Stimulated activated CD4-positive, alpha-beta T cell treated with anti-CD3 and anti-CD28 coated beads, Interleukin-4, amount 100 ng/mL, for 4 hours (primary cell): ENCODE measurements around the gene KIAA1671.
A peak's percentile ranks its signal among the peaks of the same experiment; 100 is the strongest.

ENCODE experiments used
- DNase-seq, 2 experiments: peaks; one replicate each; pipeline ENCODE4 v3.0.0-alpha.2; 2020

KIAA1671 gene

DNA sequence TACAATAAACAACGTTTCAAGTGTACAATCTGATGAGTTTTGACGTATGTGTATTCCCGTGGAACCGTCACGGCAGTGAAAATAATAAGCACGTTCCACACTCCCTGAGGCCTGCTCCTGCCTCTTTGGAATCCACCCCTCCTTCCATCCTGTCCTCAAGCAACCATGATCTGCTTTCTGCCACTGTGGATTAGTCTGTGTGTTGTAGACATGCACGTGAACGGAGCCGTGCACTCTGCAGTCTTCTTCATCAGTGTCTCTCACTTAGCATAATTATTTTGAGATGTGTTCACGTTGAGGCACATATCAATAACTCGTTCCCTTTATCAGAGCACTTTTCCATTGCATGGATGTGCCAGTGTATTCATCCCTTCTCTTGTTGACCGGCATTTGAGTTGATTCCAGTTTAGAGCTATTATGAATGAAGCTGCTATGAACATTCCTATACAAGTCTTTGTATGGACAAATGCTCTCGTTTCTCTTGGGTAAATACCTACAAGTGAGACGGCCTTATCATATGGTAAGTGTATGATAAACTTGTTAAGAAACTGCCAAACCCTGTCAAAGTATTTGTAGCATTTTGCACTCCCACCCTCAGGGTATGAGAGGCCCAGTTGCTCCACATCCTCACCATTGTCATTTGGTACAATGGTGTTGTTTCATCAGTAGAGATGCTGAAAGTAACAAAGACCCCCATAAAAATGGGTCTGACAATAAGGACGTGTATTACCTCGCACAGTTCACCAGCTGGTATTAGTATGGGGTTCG is 144.3 kb downstream of the KIAA1671 start:
- no peak for DNase-seq

DNA sequence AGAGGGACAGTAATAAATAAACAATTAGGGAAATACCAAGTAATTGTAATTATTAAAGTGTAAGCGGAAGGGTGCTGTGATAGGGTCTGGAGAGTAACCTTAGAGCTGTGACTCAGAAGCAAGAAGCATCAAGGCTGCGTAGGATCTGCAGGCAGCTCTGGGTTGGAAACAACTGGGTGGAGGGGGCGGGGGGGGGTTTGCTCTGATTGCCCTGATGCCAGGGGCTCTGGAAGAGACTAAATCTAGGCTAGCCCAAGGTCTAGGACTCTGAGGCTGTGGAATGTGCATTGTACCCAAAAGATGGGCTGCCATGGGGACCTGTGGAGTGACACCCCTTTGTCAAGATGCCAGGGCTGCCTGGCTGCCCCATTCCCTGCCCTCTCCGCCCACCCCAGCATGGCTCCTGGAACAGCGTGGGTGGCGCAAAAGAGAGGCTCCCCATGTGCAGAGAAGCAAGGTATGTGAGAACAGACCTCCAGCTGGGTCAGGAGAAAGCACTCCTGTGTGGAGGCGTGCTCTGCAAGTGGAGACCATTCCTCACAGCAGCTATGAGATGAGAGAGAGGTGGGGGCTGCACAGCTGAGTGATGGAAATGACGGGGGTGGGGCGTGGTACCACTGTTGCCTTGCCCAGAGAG is 146.0 kb downstream of the KIAA1671 start:
- DNase-seq = no peak

DNA sequence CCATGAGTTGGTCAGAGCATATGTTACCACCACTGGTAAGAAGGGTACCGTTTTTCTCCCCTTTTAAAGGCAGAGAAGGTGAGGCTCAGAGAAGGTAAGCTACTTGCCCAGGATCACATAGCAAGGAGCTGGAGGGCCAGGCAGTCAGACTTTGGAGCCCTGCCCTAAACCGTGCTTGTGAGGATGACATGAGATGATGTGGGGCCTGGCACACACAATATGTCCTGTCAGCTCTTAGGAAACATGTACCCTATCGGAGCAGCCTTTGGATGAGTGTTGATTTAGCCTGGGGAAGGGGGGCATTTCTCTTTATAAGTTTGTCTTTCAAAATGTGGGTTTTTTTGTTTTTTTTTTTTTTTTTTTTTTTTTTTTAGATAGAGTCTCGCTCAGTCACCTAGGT is 146.7 kb downstream of the KIAA1671 start:
- DNase-seq = no peak

DNA sequence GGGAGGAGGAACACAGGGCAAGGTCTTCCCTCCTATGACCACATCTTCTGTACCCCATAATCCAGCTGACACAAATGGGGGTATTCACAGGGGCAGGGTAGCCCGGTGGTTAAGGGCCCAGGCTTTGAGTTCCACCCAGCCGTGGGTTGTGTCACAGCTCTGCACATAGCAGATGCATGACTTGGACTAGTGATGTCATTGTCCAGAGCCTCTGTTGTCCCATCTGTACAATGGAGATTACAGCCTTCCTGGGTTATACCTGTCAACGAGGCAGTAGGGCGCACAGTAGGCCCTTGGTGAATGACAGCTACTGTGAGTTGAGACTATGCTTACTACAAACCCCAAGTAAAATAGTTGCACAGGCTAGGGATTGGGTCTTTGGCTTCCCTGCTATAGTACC is 147.9 kb downstream of the KIAA1671 start:
- no peak for DNase-seq

DNA sequence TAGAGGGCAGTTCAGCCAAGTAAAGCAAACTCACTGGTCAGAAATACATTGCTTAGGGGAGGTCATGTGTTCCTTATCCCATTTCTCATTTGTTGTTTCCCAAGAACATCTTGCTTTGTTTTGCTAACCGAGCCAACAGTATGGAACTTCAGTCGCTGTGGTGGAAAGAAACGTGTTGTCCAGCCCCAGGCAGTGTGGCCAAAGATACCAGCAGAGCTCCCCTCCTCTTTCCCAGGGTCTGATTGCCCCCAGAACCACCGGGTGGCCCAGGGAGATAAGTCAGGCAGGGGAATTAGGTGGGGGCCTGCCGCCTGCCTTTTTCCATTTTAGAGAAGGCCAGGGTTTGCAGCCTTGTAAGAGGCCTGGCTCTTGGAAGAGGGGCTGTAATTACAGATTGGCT is 148.4 kb downstream of the KIAA1671 start:
- no peak for DNase-seq

DNA sequence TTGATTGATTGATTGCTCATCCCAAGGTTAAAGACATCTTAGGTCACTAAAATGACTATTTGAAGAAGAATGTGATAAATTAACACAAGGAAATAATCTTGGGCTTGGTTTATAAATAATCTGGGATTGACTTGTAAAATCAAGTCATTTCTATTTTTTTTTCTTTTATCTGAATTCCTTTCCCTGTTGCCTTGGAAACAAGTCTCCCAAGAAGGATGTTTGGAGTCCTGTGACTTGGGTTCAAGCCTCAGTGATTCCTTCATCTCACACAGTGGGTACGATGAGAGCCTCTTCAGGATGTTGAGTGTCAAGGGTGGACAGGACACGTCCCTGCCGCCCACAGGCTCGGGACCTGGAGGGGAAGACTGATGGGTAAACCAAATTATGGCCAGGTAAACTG is 149.0 kb downstream of the KIAA1671 start:
- no peak for DNase-seq

DNA sequence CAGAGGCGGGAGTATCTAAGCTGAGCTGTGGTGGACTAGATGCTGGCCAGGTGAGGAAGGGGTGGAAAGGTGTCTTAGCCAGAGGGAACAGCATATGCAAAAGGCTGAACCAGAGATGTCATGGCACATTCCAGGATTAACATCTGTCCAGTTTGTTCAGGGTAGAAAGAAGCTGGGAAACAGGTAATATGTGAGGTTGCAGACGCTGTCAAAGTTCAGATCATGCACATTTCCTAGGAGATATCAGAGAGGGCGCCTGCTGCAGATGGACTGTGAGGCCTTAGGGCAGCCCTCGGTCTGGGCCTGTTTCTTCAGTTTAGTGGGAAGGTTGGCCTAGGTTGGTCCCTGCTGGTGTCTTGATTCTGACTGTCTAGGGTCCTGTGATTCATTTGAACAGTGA is 149.5 kb downstream of the KIAA1671 start:
- DNase-seq = no peak

DNA sequence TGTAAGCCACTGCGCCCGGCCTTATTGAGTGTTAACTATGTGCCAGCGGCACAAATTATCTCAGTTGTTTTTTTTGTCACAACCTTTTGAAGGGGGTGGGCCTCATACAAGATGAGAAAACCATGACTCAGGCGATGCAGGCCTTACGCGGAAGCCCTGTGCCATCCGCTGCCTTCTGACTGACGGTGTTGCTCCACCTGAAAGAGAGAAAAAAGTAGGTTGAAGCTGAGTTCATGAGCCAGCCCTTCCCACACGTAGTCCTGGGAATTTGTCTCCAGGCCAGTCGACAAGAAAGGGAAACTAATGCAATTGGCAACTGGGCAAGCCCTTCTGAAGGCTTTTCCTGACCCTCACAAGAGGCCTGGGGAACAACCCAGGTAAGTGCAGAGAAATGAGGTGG is 150.2 kb downstream of the KIAA1671 start:
- DNase-seq = no peak

DNA sequence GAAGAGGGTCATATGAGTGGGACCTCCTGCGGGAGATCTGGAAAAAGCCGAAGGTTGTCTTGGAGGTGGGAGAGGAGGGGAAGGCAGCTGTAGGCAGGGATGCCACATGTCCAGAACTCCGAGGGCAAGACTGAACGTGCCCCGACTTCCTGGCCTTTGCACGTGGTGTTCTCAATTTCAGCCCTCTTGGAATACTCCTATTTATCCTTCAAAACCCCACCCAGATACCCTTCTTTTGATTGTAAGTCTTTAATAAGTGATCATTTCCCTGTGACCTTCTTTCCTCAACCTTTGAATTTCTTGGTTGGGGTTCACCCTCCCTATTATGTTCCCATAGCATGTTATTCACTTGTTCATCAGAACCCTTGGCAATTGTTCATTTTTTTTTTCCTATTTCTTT is 151.9 kb downstream of the KIAA1671 start:
- DNase-seq = no peak

DNA sequence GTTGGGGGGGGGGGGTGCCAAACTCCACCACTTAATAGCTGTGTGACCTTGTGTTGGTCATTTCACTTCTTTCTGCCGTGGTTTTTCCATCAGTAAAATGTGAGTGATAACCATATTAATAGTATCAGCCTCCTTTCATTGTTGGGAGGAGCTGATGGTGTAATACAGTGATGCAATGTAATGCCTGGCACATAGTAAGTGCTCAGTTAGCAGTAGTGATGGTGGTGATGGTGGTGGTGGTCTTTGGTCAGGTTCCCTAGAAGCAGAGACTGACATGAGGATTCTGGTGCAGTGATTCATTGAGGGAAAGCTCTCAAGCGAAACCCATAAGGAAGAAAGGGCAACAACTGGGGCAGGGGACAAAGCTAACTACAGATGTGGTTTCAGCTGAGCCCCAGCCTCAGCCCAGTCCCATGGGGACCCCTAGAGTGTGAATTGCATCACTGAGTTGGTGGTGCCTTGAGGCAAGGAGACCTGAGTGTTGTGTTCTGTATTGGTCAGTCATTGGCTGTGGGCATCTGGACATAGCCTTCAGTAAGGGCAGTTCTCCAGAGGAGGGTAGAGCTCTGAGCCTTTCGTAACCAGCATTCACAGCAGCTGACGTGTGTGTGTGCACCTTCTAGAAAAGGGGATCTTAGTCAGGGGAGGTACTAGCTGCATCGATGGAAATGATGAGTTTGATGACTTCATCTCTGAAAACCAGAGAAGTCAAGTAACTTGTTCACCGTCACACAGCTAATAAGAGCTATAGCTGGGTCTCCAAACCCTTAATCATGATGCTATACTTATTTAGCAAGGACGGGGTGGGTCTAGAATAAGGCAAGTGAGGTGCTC is 153.5 kb downstream of the KIAA1671 start:
- no peak for DNase-seq

DNA sequence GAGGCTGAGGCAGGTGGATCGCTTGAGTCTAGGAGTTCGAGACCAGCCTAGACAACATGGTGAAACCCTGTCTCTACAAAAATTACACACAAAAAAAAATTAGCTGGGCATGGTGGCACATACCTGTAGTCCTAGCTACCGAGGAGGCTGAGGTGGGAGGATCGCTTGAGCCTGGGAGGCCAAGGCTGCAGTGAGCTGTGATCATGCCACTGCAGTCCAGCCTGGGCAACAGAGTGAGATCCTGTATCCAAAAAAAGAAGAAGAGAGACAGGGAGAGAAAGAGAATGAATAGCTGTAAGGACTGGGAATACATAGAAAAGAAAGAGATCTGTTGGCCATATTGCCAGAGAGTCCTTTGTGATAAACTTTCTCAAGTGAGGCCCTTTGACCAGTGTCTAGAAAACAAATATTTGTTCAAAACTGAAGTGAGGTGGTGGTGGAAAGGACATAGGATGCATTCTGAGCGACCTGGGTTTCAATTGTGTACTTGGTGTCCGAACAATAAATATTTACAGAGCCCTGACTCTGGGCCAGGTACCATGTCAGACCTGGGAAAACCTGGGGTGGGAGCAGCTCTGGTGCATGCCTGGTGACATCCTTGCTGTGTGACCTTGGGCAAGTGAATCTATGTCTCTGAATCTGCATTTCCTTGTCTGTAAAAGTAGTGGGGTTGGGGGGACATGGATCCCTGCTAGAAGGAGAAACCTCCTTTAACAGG is 157.5 kb downstream of the KIAA1671 start:
- no peak for DNase-seq

DNA sequence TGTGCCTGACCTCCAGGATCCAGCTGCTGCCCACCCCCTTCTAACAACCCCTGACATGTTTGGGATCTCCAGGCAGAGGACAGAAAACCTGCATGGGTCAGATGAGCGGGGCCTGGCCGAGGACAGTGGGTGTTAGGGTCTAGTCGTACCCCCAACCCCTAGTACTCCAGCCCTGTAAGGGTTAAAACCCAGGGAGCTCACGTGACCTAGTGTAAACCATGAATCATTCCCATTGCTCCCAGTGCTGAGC is 158.0 kb downstream of the KIAA1671 start:
- no peak for DNase-seq

DNA sequence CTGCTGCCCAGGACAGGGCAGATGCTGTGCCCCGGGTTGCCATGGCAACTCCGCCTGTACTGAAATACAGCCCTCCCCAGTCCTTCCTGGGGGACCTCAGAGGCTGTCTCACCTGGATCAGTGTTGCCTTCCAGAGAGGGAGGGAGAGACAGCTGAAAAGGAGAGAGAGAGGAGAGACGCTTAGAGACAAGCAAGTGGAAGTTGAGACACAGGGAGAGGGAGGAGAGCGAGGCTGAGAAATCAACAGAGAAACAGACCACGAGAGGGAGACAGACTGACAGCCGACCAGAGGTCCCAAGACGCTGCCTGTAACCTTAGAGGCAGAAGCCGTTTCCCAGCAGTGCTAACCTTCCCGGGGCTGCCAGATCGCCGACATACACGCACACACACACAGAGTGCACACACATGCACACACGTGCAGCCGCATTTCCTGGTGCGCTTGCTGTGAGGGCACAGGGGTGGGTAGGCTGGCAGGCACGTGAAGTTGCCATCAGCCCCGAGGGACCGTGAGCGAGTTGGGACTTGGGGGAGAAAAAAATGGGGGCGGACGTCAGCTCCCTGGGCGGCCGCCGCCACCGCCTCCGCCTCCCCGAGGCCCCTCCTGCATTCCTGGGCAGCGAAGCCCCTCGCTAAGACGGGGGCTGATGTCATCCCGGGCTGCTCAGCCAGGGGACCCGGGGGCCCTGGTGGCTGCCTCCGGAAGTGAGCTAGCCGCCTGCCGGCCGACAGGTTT is 158.5 kb downstream of the KIAA1671 start:
- peak; percentile 23 to 50 for DNase-seq

DNA sequence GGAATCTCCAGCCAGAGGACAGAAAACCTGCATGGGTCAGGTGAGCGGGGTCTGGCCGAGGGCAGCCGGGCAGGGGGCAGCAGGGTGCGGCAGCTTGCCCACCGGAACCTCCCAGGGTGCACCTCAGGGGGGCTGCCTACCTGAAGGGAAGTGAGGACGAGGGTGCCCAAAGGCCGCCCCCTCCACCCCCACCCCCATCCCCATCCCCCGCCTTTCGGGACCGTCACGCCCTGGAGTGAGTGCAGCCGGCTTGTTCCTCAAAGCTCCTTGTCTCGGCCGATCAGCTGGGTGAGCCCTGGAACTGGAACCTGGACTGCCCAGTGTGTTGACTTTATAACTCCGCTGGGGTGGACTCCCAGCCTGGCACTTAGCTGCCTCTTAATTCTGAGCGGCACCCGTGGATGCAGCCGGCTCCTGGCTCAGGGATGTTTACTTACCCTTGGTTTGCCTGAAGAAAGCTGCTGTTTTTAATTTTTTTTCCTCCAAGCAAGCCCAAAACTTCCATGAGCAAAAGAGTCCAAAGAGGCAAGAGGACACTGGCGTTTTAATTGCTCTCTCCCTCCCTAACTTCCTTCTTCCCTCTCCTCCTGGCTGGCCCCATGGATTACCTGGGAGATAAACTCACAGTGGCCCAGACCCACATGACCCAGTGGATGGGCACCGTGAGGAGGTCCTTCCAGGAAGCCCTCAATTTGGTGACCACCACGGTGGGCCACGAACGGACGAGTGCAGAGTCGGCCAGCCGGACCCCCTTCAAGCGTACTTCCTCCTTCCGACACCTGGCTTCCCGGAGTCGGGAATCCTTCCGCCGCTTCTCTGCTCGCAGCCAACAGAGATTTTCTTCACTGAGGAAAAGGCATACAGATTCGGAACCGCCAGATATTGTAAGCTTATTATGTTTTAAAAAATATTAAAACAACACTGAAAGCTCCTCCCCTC is 159.3 kb downstream of the KIAA1671 start:
- DNase-seq = no peak

DNA sequence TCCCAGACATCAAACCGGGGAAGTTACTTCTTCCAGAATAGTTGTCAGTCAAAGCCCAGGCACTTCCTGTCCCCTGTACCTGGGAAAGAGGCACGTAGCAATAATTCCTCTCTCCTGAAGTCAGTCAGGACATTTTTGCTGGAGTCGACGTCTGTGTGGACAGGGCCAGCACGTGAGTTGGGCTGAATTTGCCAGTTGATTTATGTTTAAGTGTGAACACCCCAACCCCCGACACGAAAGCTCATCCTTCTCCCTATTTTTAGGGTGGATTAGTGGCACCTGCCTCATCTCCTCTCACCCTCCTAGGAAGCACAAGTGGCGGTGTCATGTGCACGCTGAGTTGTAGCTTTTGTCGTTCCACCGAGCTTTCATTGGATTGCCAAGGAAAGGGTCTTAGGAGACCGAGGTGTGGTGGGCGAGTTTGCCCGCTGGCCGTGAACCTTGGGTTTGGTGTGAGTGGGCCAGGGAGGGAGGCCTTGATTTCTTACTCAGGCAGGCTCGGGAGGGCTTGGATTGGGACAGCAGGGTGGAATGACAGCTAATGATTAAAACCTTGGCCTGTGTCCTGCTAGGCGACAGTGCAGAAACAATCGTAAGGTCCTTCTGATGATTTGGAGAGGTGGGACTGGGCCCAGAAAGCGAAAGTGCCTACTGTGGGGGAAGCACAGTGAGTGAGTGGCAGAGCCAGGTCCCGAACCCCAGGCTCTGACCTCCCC is 160.2 kb downstream of the KIAA1671 start:
- DNase-seq = no peak

DNA sequence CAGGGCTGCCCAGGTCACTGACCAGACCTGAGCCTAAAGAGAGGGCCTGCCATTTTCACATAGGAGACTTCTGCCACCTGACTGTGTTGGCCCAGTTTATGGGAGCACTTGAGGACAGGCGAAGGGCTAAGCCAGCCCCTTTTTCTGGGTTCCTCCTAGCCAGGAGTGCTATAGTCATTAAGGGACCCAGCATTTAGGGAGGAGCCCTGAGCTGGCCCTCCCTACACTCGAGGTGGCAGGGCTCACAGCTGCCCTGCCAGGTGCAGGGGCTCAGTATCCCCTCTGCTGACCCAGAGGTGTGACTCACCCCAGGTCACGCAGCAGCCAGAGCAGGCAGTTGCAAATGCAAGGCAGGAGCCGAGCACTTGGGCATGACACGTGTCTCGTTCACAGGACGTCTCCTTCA is 160.8 kb downstream of the KIAA1671 start:
- DNase-seq = no peak

DNA sequence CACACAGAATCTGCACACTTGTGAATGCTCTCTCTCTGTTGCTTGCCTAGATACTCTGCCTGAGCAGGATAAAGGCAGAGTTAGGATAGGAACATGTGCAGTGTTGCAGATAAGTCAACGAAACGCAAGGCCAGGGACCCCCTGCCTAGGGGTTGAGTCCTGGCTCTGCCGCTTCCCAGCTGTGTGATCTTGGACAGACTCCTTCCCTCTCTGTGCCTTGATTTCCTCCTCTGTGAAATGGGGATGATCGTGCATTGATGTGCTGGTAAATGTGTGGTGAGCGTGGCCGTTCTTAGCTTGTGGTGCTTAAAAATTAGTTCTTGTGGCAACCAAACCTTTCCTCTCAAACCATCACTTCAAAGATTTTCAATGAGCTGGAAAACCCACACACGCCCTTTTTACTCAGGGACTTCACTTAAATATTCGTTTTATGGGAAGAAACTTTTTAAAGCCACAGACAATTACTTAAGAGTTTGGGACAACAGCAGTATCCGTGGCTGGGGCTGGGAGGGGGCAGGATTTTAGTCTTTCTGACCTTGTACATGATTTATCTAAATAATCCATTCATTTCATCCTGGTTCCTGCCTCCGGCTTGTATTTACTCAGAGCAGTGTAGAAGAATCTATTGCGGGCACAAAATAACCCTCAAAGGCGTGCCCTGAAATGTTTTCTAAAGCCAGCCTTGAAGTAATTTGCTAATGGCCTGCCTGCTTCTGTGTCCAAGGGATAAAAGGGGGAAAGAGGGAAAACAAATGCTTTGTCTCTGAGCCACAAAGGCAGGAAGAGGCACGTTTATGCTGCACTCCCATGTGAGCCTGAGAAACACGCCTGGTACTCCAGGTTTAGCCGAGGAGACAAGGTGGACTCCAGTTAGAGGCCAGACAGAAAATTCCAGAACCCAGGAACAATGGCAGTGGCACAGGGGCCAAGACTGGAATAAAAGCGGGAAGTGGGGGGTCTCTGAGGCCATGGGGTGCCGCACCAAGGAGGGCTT is 162.2 kb downstream of the KIAA1671 start:
- no peak for DNase-seq

DNA sequence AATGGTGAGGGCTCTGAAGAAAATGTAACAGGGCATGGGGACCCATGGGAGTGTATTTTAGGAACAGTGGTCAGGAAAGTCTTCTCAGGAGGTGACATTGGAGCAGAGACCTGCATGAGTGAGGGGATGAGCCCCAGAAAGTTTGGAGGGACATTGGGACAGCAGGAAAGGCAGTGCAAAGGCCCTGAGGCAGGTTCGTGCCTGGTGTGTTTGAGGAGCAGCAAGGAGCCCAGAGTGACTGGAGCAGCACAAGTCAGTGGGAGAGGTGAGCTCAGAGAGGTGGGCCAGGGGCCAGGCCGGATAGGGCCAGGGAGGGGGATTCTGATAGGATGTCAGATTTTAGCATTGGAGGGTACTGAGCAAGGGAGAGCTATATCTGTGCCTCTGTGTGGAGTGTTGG is 167.1 kb downstream of the KIAA1671 start:
- no peak for DNase-seq

DNA sequence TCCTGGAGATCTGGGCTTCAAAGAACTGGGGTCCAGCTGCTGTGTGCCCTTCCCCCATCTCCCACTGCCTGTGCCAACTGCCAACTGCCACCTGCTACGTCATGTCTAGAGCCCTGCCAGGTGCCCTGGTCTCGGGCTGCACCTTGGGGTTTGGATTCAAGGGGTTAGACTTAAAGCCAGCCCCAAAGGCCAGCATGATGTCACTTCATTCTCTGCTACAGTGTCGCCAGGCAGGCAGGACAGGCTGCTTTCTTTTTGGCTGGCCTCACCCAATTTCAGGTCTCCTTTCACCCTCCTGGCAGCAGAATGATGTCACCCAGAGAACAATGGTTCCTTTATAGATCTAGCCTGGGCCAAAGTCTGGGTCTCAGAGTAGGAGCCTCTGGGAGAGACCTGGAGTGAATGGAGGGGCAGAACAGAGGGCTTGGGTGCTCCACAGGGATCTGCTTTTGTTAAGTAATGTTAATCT is 167.6 kb downstream of the KIAA1671 start:
- DNase-seq = no peak
